Dendritic cell treated with granulocyte-macrophage colony-stimulating factor and Interleukin-4, amounts not matched to agents 40 ng/mL and 50 ng/mL, for 4 days (primary cell): ENCODE results near the gene C9.
"Not testable (repeated sequence)": the region's sequence is repeated elsewhere in the genome, so short reads cannot be mapped to it uniquely, and the experiment has no call there.

Source experiments
- H3K27ac Mint-ChIP-seq: one replicate; pipeline ENCODE4 v1.8.0; 2022; ENCODE audit warnings: mild to moderate bottlenecking, mixed read lengths
- H3K27me3 Mint-ChIP-seq: one replicate; pipeline ENCODE4 v1.8.0; 2022; ENCODE audit warnings: mild to moderate bottlenecking, mixed read lengths
- H3K36me3 Mint-ChIP-seq: one replicate; pipeline ENCODE4 v1.8.0; 2022; ENCODE audit warnings: low read depth, mixed read lengths
- H3K4me1 Mint-ChIP-seq: one replicate; pipeline ENCODE4 v1.8.0; 2022; ENCODE audit warnings: low read depth, mixed read lengths
- H3K4me3 Mint-ChIP-seq: one replicate; pipeline ENCODE4 v1.8.0; 2022; ENCODE audit warnings: mild to moderate bottlenecking, moderate library complexity, mixed read lengths
- H3K9me3 Mint-ChIP-seq: one replicate; pipeline ENCODE4 v1.8.0; 2022; ENCODE audit warnings: mixed read lengths
- intact Hi-C: fragments of 100-400 bp; cut with micrococcal nuclease; formaldehyde crosslinking; loops from one replicate; pipeline ENCODE4 v1.15.0; 2022

Gene C9

DNA sequence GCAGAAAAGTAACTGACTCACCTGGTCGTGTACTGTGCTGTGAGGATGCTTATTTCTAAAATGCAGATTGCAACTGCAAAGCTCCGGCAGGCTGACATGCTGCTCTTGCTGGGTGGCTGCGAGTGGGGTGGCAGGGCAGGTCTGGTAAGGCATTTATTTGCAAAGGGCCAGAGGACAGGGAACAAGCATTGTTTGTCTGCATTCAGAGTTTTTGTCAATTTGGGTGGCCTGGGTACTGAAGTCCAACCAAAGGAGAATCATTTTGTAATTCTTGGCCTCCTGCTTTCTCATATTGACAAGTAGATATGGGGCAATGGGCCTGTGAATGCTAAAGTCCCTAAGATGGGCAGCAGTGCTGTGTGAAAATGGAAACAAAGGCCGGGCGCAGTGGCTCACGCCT is at the start of gene C9:
TSS of gene C9 (minus strand) at position 129 of the 400 bp plus-strand sequence. CDS start at position 98, 31 bp downstream.
- H3K4me3 Mint-ChIP-seq = no peak within 1 kb of the TSS
- H3K27me3 Mint-ChIP-seq = no peaks in the 10 kb centered on the region
- no peak within 1 kb of the TSS for H3K27ac Mint-ChIP-seq
- H3K9me3 Mint-ChIP-seq = no peaks in the 10 kb centered on the region
- H3K4me1 Mint-ChIP-seq = peaks cover 6% of the 10 kb centered on the region
- H3K36me3 Mint-ChIP-seq = no peaks in the 10 kb centered on the region
- intact Hi-C loops = no loop called here

DNA sequence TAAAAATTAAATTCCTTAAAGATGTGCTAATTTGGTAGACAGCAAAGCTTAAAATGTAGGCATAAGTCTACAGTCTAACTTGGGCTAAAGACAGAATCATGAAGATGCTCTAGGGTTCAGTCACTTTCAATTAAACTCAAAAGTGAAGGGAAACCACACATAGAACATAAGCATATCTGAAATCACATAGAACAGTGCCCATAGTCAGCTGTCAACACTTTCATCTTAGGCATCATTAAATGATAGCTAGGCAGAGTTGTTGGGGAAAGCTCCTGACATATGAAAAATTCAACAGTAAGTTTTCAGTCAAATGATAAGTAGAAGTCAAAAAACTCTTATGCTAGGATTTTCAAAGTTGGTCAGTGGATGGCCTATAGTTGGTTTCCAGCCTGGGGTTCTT is 49.5 kb upstream of the C9 start:
- Mint-ChIP-seq H3K4me1 (peaks cover 47% of the 10 kb centered on the region), H3K27ac (no peak overlapping the region), H3K36me3 (peaks cover 44% of the 10 kb centered on the region), H3K27me3 (no peaks in the 10 kb centered on the region), H3K4me3 (no peak overlapping the region), H3K9me3 (no peaks in the 10 kb centered on the region)
- intact Hi-C loops = no loop called here

DNA sequence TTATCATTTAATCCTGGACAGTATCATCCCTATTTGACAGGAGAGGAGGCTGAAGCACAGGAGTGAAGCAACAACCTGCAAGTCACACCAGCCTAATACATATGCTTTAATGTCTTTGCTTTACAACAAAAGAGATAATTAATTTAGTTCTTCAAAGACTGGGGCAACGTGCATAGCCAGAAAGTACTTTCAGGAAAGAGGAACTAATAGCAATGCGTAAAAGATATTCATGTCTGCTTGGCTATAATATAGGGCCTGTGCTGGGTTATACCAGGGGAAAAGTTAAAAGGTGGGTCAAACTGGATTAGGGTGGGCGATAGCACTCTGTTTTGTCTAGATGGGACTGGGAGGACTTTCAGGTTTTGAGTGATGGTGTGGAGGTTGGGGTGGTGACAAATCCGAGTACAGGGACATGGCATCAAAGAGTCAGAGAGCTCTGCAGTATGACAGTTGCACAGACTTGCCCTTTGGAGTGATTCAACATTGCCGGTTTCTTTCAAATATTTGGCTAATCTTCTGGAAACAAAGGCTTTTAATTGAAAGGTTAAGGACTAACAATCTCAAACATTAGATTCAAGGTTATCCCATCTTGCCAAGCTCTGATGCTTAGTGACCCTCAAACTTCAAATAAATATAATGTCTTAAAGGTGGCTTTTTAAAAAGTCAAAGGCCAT is 48.6 kb upstream of the C9 start:
- Mint-ChIP-seq H3K27ac (peak overlapping the region; percentile 61), H3K4me3 (no peak overlapping the region), H3K9me3 (no peaks in the 10 kb centered on the region), H3K27me3 (no peaks in the 10 kb centered on the region), H3K36me3 (peaks cover 51% of the 10 kb centered on the region), H3K4me1 (peaks cover 47% of the 10 kb centered on the region)
- intact Hi-C loops = no loop called here

DNA sequence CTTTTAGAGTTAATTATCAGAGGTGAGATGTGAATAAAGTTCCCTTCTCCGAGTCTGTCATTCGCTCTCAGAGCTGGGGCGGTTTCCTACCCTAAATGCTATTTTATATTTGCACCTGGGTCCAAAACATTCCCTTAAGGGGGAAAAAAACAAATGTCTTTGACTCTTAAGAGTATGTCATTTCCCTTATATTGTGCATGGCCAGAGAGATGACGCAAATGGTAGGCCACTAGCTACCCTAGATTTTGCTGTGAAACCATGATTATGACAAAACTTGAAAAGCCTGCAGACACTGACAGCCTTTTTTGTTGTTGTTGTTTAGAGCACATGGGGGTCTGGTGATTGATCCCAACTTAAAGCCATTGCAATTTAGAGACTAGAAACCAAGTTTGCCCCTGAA is 47.7 kb upstream of the C9 start:
- intact Hi-C loops = no loop called here
- Mint-ChIP-seq H3K27me3 (no peaks in the 10 kb centered on the region), H3K36me3 (peaks cover 51% of the 10 kb centered on the region), H3K4me1 (peaks cover 41% of the 10 kb centered on the region), H3K9me3 (no peaks in the 10 kb centered on the region), H3K4me3 (no peak overlapping the region), H3K27ac (peak overlapping the region; percentile 34)

DNA sequence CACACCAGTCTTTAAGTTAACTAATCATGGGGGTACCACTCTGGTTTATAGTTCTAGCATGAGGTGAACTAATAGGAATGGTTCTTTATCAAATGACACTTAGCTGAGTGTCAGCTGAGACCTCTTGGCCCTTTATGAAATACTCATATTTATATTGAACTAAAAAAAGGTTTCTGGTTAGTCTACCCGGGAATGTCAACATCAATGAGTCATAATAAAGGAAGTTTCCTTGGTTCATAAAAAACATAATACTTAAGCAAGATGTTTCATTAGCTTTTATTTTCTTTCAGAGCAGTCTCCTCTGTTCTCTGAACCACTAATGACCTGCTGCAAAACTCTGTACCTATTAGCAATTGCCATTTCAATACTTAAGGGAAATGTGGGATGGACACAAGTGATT is 46.8 kb upstream of the C9 start:
- H3K4me1 Mint-ChIP-seq = peaks cover 35% of the 10 kb centered on the region
- H3K9me3 Mint-ChIP-seq = no peaks in the 10 kb centered on the region
- intact Hi-C loops = no loop called here
- no peak overlapping the region for H3K4me3 Mint-ChIP-seq
- no peaks in the 10 kb centered on the region for H3K27me3 Mint-ChIP-seq
- H3K36me3 Mint-ChIP-seq = peaks cover 49% of the 10 kb centered on the region
- H3K27ac Mint-ChIP-seq = peak overlapping the region; percentile 34

DNA sequence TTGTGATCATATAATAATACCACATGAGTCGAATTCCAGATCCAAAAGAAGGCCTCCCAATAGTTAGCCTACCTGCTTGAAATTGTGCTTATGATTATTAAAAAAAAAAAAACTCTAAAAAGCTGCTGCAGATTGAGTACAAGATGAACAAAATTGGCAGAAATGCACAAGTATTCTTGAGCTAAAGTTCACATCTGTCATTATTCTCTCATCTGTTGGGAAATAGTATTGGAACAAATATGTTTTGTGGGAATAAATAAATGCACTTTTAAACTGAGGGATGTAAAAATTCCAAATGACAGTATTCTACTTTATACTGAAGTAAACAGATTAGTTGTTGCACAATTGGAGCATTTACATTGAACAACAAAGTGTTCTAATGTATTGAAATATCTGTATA is 44.7 kb upstream of the C9 start:
- Mint-ChIP-seq H3K4me1 (peaks cover 38% of the 10 kb centered on the region), H3K27me3 (no peaks in the 10 kb centered on the region), H3K36me3 (peaks cover 55% of the 10 kb centered on the region), H3K4me3 (no peak overlapping the region), H3K27ac (no peak overlapping the region), H3K9me3 (no peaks in the 10 kb centered on the region)
- intact Hi-C loops = no loop called here

DNA sequence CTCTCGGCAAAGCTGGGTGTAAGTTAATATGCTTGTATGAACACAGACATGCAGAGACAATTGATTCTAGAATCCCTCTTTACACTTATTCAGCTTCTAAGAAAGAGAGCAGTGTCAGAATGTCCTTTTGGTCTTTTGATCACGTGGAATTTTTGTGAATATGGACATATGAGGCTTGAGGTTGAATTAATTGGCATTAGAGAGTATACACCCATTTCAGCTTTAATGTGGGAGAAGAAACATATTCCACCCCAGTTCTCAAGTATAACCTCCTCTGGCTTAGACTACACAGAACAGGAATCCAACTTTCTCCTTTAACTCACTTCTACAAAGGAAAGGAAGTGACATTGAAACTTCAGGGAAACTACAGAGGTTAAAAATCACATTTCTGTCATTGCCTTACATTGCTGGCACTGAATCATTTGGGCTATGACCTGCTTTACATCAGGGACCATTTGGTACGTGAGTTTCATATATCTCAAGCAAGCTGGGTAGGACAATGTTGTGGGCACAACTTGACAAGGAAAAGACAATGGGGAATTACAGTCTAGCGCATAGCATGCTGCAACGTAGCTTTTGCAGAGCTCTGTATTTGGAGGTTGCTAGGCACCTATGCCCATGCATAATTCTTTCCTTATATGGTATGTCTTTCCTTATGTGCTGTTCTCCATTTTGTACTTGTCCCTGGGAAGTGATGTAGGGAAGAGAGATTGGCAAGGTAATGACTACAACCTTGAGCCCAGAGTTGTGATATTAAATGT is 41.0 kb upstream of the C9 start:
- Mint-ChIP-seq H3K36me3 (peaks cover 72% of the 10 kb centered on the region), H3K27ac (peak overlapping the region; percentile 14), H3K4me3 (no peak overlapping the region), H3K4me1 (peaks cover 30% of the 10 kb centered on the region), H3K9me3 (no peaks in the 10 kb centered on the region), H3K27me3 (no peaks in the 10 kb centered on the region)
- intact Hi-C loops = no loop called here

DNA sequence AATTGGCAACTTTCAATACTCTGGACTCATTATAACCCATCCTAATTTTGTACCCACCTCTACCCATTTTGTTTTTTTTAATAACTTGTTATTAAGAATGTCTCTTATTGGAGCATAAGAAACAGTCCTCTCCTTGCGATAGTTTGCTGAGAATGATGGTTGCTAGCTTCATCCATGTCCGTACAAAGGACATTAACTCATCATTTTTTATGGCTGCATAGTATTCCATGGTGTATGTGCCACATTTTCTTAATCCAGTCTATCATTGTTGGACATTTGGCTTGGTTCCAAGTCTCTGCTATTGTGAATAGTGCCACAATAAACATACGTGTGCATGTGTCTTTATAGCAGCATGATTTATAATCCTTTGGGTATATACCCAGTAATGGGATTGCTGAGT is 39.5 kb upstream of the C9 start:
- H3K4me3 Mint-ChIP-seq, H3K27me3 Mint-ChIP-seq, H3K9me3 Mint-ChIP-seq, intact Hi-C loops, H3K27ac Mint-ChIP-seq: not testable (repeated sequence)
- peaks cover 39% of the 10 kb centered on the region for H3K4me1 Mint-ChIP-seq
- H3K36me3 Mint-ChIP-seq = peaks cover 72% of the 10 kb centered on the region

DNA sequence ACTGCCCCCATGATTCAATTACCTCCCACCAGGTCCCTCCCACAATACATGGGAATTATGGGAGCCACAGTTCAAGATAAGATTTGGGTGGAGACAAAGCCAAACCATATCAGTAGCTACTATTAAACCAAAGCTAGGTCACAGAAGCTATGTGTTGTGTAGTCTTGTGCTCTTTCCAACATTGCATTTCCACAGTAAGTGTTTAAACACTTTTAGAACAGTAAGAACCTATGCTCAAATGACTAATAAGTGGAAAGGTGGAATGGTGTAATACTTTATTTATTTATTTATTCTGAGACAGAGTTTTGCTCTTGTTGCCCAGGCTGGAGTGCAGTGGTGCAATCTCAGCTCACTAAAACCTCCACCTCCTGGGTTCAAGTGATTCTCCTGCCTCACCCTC is 37.8 kb upstream of the C9 start:
- H3K4me1 Mint-ChIP-seq = peaks cover 55% of the 10 kb centered on the region
- H3K9me3 Mint-ChIP-seq, H3K27me3 Mint-ChIP-seq, intact Hi-C loops, H3K4me3 Mint-ChIP-seq: not testable (repeated sequence)
- peak overlapping the region; percentile 64 for H3K27ac Mint-ChIP-seq
- peaks cover 69% of the 10 kb centered on the region for H3K36me3 Mint-ChIP-seq

DNA sequence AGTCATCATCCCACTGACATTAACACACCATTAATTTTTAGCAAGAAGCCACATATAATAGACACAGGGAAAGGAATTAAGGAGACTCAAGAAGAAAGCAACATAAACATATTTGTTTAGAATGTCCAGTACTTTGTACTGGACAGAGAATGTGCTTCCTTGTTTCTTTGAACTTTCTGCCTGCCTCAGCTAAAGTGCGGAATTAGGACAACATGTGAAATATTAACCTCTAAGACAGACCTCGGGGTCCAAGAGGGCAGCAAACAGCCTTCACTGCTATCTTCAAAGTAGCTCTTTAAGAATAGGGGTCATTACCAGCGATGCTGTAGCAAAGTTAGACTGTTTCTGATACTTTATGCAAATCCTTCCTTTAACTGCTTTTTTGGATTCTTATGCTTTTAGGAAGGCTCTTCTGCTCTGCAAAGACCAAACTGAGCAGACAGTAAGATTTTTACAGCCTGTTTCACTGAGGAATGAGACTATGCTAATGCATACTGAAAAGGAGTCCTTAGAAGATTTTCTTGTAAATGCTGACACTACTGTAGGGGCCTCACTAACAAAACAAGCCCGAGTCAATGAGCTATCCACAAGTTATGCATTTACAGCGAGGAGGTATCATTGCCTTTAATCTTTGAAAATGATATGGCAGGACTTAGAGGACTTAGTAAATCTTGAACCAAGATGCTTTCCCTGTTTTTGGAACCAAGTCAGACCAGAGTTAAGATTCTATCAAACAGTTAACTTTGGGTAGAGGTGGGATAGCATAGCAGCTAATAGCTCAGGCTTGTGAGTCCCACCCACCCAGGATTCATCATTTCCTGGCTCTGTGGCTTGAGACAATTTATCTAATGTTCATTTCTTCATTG is 36.7 kb upstream of the C9 start:
- Mint-ChIP-seq H3K36me3 (peaks cover 71% of the 10 kb centered on the region), H3K9me3 (no peaks in the 10 kb centered on the region), H3K4me3 (peak overlapping the region; percentile 55), H3K27me3 (no peaks in the 10 kb centered on the region), H3K27ac (peak overlapping the region; percentile 95), H3K4me1 (peaks cover 63% of the 10 kb centered on the region)
- intact Hi-C loops = no loop called here

DNA sequence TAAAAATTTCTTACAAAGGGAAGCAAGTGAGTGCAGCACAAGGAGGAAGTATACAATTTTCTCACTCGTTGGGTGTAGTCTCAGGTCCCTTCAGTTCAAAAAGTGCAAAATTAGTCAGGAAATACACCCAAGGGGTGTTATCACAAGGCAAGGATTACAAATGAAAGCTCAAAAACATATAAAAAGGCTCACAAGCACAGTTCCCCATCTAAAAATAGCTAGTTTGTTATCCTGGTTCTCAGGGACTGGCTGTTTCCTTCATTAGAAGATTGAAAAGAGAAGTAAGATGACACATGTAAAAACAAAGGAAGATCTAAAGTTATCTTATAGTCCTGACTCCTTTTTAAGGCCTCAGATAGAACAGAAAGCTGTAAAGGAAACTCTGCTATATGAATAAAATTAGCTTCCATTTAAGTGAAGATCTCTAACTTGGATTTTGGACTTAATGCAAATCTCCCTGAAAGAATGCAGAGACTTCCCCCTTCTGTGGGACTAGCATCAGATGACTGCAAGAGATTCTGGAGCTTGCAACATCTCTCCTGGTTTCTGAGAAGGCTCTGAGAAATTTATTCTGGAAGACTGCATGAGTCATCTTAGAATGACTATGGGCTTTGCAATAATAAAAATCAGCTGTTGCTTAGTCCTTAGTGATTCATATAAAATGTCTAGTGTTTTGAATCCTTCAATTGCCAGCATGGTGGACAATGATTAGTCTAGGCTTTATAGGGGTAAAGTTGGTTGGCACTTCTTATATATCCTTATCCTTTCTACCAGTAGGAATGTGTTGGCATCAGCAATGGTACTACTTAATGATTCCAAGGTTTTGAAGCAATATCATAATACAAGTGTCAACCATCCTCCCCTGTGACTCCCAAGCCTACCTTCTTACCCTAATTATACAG is 35.1 kb upstream of the C9 start:
- H3K4me1 Mint-ChIP-seq = peaks cover 64% of the 10 kb centered on the region
- H3K27ac Mint-ChIP-seq = peak overlapping the region; percentile 95
- H3K27me3 Mint-ChIP-seq = no peaks in the 10 kb centered on the region
- H3K36me3 Mint-ChIP-seq = peaks cover 63% of the 10 kb centered on the region
- H3K9me3 Mint-ChIP-seq = no peaks in the 10 kb centered on the region
- intact Hi-C loops = loop anchor here (1.0 kb wide), 1 partner anchor 25 kb away; the partner anchor contains the start of gene DAB2
- peak overlapping the region; percentile 37 for H3K4me3 Mint-ChIP-seq

DNA sequence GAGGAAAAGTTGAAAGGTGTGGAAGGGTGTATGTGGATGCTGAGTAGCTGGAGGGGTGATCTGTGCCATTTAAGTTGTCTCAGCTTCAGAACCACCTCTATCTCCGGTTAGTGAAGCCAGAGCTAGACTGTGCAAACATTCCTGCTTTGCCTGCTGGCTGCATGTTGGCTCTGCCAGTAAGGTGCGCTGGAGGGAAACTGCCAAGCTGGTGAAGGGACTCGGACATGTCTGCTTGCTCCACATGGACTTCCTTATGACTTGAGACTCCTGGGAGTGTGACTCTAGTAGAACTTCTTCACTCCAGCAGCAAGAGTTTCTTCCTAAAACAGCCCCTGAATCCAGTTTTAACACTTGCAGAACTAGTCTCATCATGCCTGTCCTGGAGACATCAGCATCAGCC is 32.5 kb upstream of the C9 start:
- Mint-ChIP-seq H3K4me1 (peaks cover 61% of the 10 kb centered on the region), H3K9me3 (no peaks in the 10 kb centered on the region), H3K27ac (peak overlapping the region; percentile 95), H3K36me3 (peaks cover 68% of the 10 kb centered on the region), H3K27me3 (no peaks in the 10 kb centered on the region), H3K4me3 (no peak overlapping the region)
- intact Hi-C loops = no loop called here

DNA sequence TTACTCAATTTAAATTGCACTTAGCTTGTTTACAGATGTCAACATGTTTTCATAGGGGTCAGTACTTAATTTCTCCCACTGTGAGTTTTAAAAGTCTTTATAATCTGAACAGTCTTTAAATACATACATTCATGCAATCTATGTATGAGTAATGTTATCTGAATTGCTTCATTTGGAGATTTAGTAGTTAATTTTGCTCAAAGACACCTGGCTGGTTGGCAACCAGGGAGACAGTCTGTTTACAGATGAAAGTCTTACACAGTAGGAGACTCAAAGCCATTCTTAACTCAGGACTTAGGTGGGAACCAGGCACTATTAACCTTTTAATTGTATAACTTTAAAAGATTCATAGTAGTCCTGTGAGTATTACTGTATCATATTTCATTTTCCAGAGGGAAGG is 31.2 kb upstream of the C9 start:
- intact Hi-C loops = loop anchor here (2.0 kb wide), 1 partner anchor 17 kb away; no protein-coding TSS in a partner anchor
- no peak overlapping the region for H3K4me3 Mint-ChIP-seq
- no peaks in the 10 kb centered on the region for H3K27me3 Mint-ChIP-seq
- peaks cover 74% of the 10 kb centered on the region for H3K36me3 Mint-ChIP-seq
- peaks cover 52% of the 10 kb centered on the region for H3K4me1 Mint-ChIP-seq
- H3K27ac Mint-ChIP-seq = peak overlapping the region; percentile 37
- no peaks in the 10 kb centered on the region for H3K9me3 Mint-ChIP-seq
